ENCODE measurements around the gene PMEPA1.

Gene PMEPA1

DNA sequence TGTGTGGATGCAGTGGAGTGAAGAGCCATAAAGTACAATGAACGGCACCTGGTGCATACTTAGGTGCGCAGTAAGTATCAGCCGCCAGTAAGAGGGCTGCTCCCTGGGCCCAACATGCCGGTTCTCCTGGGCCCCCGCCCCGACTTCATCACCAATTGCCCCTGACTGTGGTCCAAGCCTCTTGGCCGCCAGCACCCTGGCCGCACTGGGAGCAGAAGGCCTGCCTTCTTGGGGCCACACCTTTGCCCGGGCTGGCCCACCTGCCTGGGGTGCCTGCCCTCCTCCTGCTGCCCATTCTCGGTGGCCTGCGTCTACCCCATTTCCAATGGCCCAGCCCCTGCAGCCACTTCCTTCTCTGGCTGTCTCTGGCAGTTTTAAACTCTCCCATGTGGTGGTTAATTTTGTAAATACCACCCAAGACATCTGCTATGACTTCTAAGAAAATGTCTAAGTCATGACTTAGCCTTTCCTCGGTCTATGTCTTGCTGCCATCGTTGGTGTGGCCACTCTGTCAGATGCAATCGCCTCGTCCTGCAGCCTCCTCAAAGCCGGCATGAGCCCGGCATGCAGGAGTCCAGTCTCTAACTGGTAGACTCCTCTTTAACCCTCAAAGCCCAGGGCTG is 36.8 kb downstream of the PMEPA1 start:
- no peak for DNase-seq

GRCh38 chr20:57672164-57672563 is 37.7 kb downstream of the PMEPA1 start:
- DNase-seq, result no peak

GRCh38 chr20:57671662-57672061 is 38.2 kb downstream of the PMEPA1 start:
- no peak for DNase-seq

DNA sequence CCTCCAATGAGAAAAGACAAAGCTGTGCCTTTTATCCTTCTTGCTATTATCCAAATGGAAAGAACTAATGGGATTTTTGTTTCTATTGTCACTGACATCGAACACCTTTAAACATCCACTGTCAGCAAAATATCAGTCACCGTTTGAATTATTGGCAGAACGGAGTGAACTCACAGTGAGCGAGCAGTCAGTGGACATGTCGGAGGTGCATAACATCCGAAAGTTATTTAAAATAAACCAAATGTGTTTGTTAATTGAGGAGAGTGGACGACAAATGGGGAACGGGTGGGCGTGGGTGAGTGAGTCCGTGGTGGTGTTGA is 38.8 kb downstream of the PMEPA1 start:
- no peak for DNase-seq

DNA sequence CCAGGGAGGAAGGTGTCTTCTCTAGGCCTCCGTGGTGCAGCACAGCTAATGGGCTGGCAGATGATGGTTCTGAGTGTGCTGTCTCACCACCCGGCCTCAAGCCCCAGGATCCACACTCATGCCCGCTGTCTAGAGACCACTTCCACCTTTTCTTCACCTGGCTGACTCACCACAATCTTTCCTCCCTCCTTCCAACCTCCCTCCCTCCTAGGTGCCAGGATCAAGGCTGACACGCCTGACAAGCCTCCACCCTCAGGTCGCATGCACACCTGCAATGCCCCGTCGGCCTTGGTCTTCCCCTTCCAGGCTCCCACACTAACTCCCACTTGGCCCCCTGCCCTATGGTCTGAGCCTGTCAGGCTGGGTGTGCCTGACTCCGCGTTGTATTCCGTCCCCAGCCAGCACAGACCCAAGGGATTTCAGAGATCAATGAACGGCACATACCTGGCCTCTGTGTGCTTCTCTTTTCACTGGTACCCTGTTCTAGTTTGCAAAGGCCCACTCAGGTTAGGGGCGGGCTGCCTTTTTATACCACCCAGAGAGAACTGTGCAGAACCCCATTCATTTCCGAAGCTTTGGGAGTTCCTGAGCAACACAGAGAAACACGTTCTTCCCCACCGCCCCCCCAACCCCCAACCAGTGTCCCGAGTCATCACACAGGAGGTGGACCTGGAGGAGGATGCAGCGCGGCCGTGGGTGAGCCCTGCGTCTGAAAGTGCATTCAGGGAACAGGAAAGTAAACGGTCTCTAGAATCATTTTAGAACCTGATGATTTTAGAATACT is 39.3 kb downstream of the PMEPA1 start:
- DNase-seq, result no peak

- DNase-seq, result no peak
Observed at GRCh38 chr20:57669632-57670031, 40.2 kb downstream of the PMEPA1 start.

DNA sequence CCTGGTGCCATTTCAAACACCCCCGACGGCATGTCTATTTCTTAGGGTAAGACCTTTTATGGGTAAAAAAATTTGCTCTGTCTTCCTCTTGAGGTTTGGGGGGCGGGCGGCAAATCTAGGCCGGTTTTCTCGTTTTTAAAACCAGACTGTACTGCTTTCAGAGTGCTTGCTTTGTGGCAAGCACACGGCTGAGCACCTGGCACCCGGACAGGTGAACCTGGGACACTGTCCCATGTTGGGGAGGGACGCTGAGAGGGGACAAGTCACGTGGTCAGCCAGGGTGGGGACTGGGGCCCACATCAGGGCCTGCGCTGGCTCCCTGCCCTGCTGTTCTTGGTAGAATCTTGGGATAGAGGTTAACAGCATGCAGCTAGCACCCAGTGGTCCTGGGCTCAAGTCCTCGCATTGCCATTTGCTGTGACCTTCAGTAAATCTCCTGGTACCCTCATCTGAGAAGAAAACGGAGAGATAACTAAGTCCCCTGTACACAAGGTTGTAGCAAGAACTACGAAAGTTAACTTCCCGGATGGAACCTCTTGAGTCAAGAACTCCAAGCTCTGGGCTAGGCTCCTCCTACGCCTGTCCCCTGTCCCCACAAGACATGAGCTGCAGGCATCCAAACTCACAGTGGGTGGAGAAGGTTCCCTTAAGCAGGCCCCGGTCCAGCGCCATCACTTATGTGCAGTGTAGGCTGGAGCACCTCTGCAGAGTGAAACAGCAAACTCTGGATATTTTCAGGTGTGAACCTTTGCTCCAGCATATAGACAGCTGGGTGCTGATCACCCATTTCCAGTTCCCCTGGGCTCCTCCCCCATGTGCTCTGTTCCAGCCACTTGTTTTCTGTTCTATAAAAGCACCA is 41.7 kb downstream of the PMEPA1 start:
- DNase-seq, result no peak

DNA sequence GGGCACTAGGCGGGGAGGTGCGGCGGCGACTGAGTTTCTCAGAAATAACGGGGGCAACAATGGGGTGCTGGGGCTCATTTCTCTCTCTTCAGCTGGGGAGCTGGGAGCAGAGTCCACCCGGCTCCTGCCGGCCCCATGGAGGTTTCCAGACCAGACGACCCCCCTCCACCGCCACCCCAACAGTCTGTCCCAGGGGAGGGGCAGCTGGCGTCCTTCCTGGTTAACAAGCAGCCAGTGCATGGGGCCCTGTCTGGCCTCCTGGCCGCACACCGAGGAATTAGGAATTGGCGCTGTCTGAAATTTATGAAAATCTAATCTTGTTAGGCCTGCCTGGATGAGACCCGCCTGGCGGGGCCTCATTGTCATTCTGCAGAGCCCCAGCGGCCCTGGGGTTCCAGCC is 42.4 kb downstream of the PMEPA1 start:
- DNase-seq, result no peak

GRCh38 chr20:57666834-57667157 is 43.0 kb downstream of the PMEPA1 start:
- DNase-seq, result no peak

- no peak for DNase-seq
Observed at GRCh38 chr20:57666106-57666833, 43.5 kb downstream of the PMEPA1 start.

DNA sequence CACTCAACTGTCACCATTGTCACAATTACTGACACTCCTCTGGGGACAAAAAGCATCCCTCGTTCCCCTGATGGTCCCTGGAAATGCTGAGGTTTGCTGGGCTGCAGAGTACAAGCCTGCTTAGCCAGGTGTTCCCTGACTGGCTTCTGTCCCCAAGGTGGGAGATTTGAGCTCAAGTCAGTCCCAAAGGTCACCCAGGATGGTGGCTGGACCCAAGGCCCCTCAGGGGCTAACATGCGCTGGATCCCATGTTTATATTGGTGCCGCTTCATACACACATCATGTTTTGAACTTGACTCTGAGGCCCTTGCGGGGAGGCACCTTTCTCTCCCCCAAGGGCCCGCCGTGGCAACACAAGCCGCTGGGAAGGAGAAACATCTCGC is 44.2 kb downstream of the PMEPA1 start:
- no peak for DNase-seq

- DNase-seq, result no peak
Observed at GRCh38 chr20:57664924-57665588, 44.8 kb downstream of the PMEPA1 start.

DNA sequence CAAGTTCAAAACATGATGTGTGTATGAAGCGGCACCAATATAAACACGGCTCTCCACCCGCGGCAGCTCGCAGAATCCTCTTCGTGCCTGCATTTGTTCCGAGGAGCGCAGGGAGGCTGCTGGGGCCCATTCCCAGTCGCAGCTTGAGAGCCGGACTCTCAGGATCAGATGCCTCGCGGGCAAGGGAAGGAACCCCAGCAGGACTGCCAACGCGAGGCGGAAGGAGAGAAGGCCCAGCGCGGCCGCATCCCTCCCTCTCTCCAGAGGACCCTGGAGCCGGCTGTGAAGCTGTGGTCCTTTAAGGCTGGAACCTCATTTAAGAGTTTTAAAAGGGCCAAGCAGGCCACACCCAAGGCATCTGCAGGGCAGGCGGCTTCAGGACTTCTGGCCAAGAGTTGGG is 45.3 kb downstream of the PMEPA1 start:
- no peak for DNase-seq

- no peak for DNase-seq
Observed at GRCh38 chr20:57663681-57664451, 45.9 kb downstream of the PMEPA1 start.

DNA sequence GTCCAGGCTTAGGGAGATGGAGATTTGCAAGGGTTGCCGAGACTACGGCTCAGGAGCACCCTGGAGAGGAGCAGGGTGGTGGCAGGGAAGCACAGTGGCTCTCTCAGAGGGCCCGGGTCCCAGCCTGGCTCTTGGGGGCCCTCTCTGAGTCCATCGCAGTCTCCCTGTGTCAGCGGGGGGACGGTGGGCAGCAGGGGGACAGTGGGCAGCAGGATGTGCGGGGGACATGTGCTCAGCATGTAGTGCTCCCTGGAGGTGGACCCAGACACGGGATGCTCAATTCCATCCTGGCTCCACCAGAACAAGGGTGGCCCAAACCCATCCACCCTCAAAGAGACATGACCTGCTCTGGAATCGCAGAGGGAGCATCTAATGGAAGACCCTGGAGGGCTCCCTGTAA is 46.6 kb downstream of the PMEPA1 start:
- DNase-seq, result no peak

GRCh38 chr20:57662456-57663240 is 47.2 kb downstream of the PMEPA1 start:
- no peak for DNase-seq

DNA sequence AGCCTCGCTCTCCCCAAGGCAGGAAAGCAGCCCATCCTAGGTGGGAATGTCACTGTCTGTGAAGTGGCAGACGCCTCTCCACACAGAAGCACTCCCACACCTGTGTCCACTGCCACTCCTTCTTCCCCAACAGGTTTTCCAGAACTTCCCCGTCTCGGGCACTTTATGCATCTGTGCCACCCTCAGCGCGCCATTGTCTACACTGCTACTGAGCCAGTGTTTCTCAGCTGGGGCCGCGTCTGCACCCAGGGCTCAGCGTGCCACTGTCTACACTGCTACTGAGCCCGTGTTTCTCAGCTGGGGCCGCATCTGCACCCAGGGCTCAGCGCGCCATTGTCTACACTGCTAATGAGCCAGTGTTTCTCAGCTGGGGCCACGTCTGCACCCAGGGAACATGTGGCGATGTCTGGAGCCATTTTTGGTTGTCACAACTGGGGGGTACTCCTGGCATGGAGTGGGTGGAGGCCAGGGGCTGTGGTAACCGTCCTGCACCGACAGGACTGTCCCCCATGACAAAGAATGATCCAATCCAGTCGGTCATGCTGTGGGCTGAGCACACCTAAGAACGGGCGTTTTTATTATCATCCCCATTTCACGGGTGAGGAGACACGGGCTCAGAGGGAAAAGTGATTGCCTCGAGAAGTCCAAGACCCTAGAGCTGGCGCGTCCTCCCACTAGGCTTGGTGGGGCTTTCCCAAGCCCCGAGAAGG is 47.9 kb downstream of the PMEPA1 start:
- no peak for DNase-seq

DNA sequence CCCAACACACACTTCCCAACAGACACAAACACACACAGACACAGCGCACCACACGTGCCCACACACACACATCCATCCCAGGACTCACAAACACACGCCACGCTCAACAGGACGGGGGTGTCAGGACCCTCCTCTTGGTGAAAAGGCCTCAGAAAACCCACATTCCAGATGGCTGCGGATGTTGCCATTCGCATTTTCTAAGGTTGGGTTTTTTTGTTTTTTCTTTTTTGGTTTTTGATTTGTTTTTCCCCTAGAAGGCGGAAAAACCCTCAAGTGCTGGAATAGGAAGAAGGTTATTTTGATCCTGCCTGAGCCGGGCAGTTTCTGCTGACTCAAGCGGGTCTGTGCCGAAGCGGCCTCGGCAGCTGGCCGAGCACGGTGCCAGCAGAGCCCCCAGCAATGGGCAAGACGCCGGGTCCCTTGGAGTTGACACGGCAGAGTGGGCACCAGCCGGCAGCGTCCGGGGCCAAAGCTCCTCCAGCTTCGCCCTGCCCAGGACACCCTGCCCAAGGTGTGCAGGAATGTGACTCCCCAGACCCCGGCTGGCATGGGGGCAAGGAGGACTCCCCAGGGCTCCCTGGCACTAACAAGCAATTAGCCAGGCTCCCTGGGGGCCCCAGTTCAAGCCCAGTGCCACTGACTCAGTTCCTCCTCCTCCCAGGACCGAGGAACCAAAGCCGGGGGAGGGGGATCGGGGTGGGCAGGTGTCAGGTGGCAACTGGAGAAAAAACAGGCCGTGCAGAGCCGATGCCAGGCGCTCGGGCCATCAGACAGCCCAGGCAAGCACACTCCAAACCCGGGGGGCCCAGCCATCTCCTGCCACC is 48.7 kb downstream of the PMEPA1 start:
- DNase-seq, result no peak

DNA sequence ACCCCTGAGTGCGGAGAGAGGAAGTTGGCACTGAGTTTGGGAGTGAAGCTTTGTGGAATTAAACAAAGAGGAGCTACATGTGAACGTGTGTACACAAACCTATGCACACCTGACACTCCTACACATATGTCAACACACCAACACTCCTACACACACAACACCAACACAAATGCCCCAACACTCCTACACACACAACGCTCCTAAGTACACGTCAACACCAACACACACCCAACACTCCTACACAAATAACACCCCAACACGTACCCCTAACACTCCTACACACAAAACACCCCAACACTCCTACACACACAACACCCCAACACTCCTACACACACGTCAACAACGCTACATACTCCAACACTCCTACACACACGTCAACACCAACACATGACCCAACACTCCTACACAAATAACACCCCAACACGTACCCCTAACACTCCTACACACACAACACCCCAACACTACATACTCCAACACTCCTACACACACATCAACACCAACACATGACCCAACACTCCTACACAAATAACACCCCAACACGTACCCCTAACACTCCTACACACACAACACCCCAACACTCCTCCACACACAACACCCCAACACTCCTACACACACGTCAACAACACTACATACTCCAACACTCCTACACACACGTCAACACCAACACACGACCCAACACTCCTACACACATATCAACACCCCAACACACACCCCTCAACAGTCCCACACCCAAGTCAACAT is 49.5 kb downstream of the PMEPA1 start:
- no peak for DNase-seq
